Parathyroid adenoma (tissue), 2 donors: ENCODE results near the gene GABPA.
"Not testable (repeated sequence)": the region's sequence is repeated elsewhere in the genome, so short reads cannot be mapped to it uniquely, and the experiment has no call there.

Experiments used
- H2AFZ ChIP-seq: fragments of 300-600 bp; sonication (generic); one replicate; pipeline ENCODE4 v1.7.0; 2017; ENCODE audit warnings: antibody characterized with exemption, mild to moderate bottlenecking
- H3K27ac ChIP-seq: fragments of 300-600 bp; sonication (generic); one replicate; pipeline ENCODE4 v1.7.0; 2017
- H3K27me3 ChIP-seq: fragments of 300-600 bp; sonication (generic); one replicate; pipeline ENCODE4 v1.7.0; 2017; ENCODE audit warnings: low read length; ENCODE audit not compliant: control insufficient read depth, insufficient read depth
- H3K36me3 ChIP-seq: fragments of 300-600 bp; sonication (generic); one replicate; pipeline ENCODE4 v1.7.0; 2017; ENCODE audit warnings: low read length; ENCODE audit not compliant: control insufficient read depth, insufficient read depth
- H3K4me1 ChIP-seq: fragments of 300-600 bp; sonication (generic); one replicate; pipeline ENCODE4 v1.7.0; 2017; ENCODE audit warnings: control low read depth
- H3K4me2 ChIP-seq: fragments of 300-600 bp; sonication (generic); one replicate; pipeline ENCODE4 v1.7.0; 2017; ENCODE audit warnings: low read length
- H3K4me3 ChIP-seq: fragments of 300-600 bp; sonication (generic); one replicate; pipeline ENCODE4 v1.7.0; 2017; ENCODE audit warnings: low read depth, low read length
- H3K79me2 ChIP-seq: fragments of 300-600 bp; sonication (generic); one replicate; pipeline ENCODE4 v1.7.0; 2017; ENCODE audit warnings: control low read depth
- H3K9ac ChIP-seq: fragments of 300-600 bp; sonication (generic); one replicate; pipeline ENCODE4 v1.7.0; 2017; ENCODE audit warnings: mild to moderate bottlenecking
- H3K9me3 ChIP-seq: fragments of 300-600 bp; sonication (generic); one replicate; pipeline ENCODE4 v1.7.0; 2017; ENCODE audit warnings: low read length; ENCODE audit not compliant: control insufficient read depth
- TF ChIP-seq, protein P1 (sequence below): fragments of 300-600 bp; sonication (generic); IDR thresholded peaks from one replicate; pipeline ENCODE4 v1.7.0; 2017; ENCODE audit warnings: antibody characterized with exemption, mild to moderate bottlenecking
- donor health status: primary hyperparathyroidism.

Gene GABPA

GRCh38 chr21:25776440-25776839 is 41.7 kb downstream of the GABPA start:
- Histone ChIP-seq H3K79me2 (no peaks in the 10 kb centered on the region), H3K9ac (no peak overlapping the region), H3K9me3 (no peaks in the 10 kb centered on the region), H2AFZ (no peak overlapping the region), H3K27ac (no peak overlapping the region), H3K36me3 (no peaks in the 10 kb centered on the region), H3K27me3 (no peaks in the 10 kb centered on the region), H3K4me1 (no peaks in the 10 kb centered on the region), H3K4me3 (no peak overlapping the region), H3K4me2 (no peak overlapping the region)
- TF ChIP-seq, protein P1, sequence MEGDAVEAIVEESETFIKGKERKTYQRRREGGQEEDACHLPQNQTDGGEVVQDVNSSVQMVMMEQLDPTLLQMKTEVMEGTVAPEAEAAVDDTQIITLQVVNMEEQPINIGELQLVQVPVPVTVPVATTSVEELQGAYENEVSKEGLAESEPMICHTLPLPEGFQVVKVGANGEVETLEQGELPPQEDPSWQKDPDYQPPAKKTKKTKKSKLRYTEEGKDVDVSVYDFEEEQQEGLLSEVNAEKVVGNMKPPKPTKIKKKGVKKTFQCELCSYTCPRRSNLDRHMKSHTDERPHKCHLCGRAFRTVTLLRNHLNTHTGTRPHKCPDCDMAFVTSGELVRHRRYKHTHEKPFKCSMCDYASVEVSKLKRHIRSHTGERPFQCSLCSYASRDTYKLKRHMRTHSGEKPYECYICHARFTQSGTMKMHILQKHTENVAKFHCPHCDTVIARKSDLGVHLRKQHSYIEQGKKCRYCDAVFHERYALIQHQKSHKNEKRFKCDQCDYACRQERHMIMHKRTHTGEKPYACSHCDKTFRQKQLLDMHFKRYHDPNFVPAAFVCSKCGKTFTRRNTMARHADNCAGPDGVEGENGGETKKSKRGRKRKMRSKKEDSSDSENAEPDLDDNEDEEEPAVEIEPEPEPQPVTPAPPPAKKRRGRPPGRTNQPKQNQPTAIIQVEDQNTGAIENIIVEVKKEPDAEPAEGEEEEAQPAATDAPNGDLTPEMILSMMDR, result no peak

GRCh38 chr21:25778126-25778875 is 43.5 kb downstream of the GABPA start:
- not testable (repeated sequence) for H3K4me3 ChIP-seq, H3K4me1 ChIP-seq, H3K4me2 ChIP-seq, H3K36me3 ChIP-seq, H3K27ac ChIP-seq, H3K27me3 ChIP-seq, H3K9me3 ChIP-seq, H3K79me2 ChIP-seq, H2AFZ ChIP-seq, H3K9ac ChIP-seq

DNA sequence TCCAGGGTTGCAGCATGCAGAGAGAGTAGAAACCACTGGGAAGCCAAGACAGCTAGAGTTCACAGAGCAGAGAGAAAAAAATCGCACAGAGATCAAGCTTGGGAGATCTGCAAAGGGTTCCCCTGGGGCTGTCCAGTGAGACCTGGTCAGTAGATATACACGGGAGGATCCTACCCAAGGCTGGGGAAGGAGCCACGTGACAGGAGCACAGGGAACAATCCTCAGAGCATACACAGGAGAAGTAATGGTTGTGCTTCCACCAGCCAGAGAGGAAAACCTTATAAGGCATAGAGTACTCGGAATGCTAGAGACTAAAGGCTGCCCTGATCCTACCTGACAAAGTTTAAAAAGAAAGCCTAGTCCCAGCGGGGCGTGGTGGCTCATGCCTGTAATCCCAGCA is 53.9 kb downstream of the GABPA start:
- no peaks in the 10 kb centered on the region for H3K9me3 ChIP-seq
- TF ChIP-seq, protein P1, result no peak
- H3K79me2 ChIP-seq, result no peaks in the 10 kb centered on the region
- H3K27ac ChIP-seq, result no peak overlapping the region
- no peak overlapping the region for H3K4me2 ChIP-seq
- no peaks in the 10 kb centered on the region for H3K36me3 ChIP-seq
- H3K27me3 ChIP-seq, result no peaks in the 10 kb centered on the region
- H2AFZ ChIP-seq, result no peak overlapping the region
- no peak overlapping the region for H3K9ac ChIP-seq
- no peaks in the 10 kb centered on the region for H3K4me1 ChIP-seq
- H3K4me3 ChIP-seq, result no peak overlapping the region

GRCh38 chr21:25790122-25790877 is 55.5 kb downstream of the GABPA start:
- Histone ChIP-seq H3K4me3 (peak overlapping the region; percentile 54), H3K79me2 (no peaks in the 10 kb centered on the region), H3K36me3 (no peaks in the 10 kb centered on the region), H3K27me3 (no peaks in the 10 kb centered on the region), H2AFZ (peak overlapping the region; percentile 72), H3K9me3 (no peaks in the 10 kb centered on the region), H3K4me1 (no peaks in the 10 kb centered on the region), H3K9ac (no peak overlapping the region), H3K4me2 (peak overlapping the region; percentile 75), H3K27ac (no peak overlapping the region)
- TF ChIP-seq, protein P1, result no peak

GRCh38 chr21:25790878-25791204 is 56.1 kb downstream of the GABPA start:
- no peaks in the 10 kb centered on the region for H3K4me1 ChIP-seq
- H3K9me3 ChIP-seq, result no peaks in the 10 kb centered on the region
- H3K27ac ChIP-seq, result no peak overlapping the region
- peak overlapping the region; percentile 72 for H2AFZ ChIP-seq
- TF ChIP-seq, protein P1, result no peak
- H3K36me3 ChIP-seq, result no peaks in the 10 kb centered on the region
- H3K4me3 ChIP-seq, result peak overlapping the region; percentile 54
- H3K9ac ChIP-seq, result no peak overlapping the region
- H3K4me2 ChIP-seq, result peak overlapping the region; percentile 75
- H3K79me2 ChIP-seq, result no peaks in the 10 kb centered on the region
- no peaks in the 10 kb centered on the region for H3K27me3 ChIP-seq
